ENCODE results near the gene FAM20A.

GRCh38 chr17:68491381-68492231 lies 109.6 kb downstream of the FAM20A start:
- TF ChIP-seq CTCF (optimal IDR thresholded peaks at IDR 0.05 in 1 of 3, IDR thresholded peaks at IDR 0.05 in 1 of 3, conservative IDR thresholded peaks at IDR 0.05 in 1 of 3; ENCODE audit: extremely low read depth in 1 of 3, insufficient read depth in 2 of 3, low read length in 3 of 3) (no peak), EZH2 (IDR thresholded peaks at IDR 0.05; ENCODE audit: low read length) (no peak)

Data from keratinocyte (primary cell).